Measurements from ENCODE around the gene GPC3.

- no peak for TF ChIP-seq CTCF (IDR thresholded peaks at IDR 0.05)
- no peak for TF ChIP-seq EZH2phosphoT487 (IDR thresholded peaks at IDR 0.05)
Measured at GRCh38 chrX:133580625-133581024, 404.8 kb downstream of the GPC3 start.
